ENCODE results near the gene OSBPL3. TPM values are rescaled to one million over a fixed set of nuclear protein-coding genes. Genes with fewer than 3 reads are reported as not detected.

Gene OSBPL3
- total RNA-seq, 1 experiment from 2014 or later = 8.6 TPM

DNA sequence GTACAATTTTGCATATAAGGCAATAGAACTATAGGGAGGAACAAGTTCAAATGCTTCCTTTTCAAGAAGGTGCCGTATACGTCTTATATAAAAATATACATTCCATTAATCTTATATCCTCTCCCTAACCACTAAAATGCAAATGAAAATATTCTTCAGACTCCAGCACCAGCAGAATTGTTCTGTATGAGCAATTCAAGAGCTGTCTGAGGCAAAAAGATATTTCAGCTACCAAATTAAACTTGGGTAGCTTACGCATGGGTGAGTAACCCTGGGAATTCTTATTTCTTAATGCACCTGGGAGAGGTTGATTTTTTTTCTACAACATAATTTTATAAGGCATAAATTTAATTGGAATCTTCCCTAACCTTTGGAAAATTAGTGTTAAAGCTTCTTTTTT is 180.5 kb downstream of the OSBPL3 start:
- Histone ChIP-seq H2BK5ac (ENCODE audit: insufficient read length, low read length) (no peak overlapping the region), H3K27ac (ENCODE audit: insufficient read length, low read depth, low read length) (no peak overlapping the region), H2BK15ac (ENCODE audit: low read depth, low read length) (no peak overlapping the region), H3K27me3 (ENCODE audit: insufficient read depth, low read length) (no peaks in the 10 kb centered on the region), H3K9me3 (ENCODE audit: control insufficient read depth, low read depth, low read length) (no peaks in the 10 kb centered on the region), H3K23me2 (ENCODE audit: insufficient read length, low read depth, low read length, poor library complexity, severe bottlenecking) (no peaks in the 10 kb centered on the region), H3K79me2 (ENCODE audit: insufficient read depth, low read length) (no peaks in the 10 kb centered on the region), H3K4me2 (ENCODE audit: insufficient read depth, insufficient read length, low read length) (no peak overlapping the region), H2AFZ (ENCODE audit: low read length) (no peak overlapping the region), H3K14ac (ENCODE audit: insufficient read depth, low read length) (no peak overlapping the region), H3K9ac (ENCODE audit: extremely low read depth, insufficient read length, low read length) (no peak overlapping the region), H2BK20ac (ENCODE audit: low read depth, low read length, poor library complexity, severe bottlenecking) (no peak overlapping the region), H3K4me1 (ENCODE audit: insufficient read depth, low read length) (no peaks in the 10 kb centered on the region; the same call in 1 of the 2 replicates), H4K91ac (ENCODE audit: insufficient read length, low read depth, low read length) (no peak overlapping the region), H3T11ph (ENCODE audit: low read length) (no peak overlapping the region), H2BK120ac (ENCODE audit: low read depth, low read length, poor library complexity, severe bottlenecking) (no peak overlapping the region), H4K8ac (replicated peaks; ENCODE audit: insufficient read length, low read depth, low read length) (no peak overlapping the region), H4K20me1 (ENCODE audit: control insufficient read depth, insufficient read depth, insufficient read length) (no peaks in the 10 kb centered on the region), H3K79me1 (ENCODE audit: insufficient read depth, low read depth, low read length, poor library complexity, severe bottlenecking) (no peaks in the 10 kb centered on the region), H3K4ac (ENCODE audit: low read depth, low read length) (no peak overlapping the region), H2AK5ac (ENCODE audit: insufficient read length, low read length) (no peak overlapping the region), H3K56ac (ENCODE audit: insufficient read length, low read depth, low read length) (no peak overlapping the region), H2BK12ac (ENCODE audit: insufficient read length, low read depth, low read length) (no peak overlapping the region), H4K5ac (ENCODE audit: insufficient read length, low read depth, low read length) (no peak overlapping the region), H3K18ac (ENCODE audit: insufficient read length, low read depth, low read length) (no peak overlapping the region), H3K23ac (ENCODE audit: insufficient read length, low read depth, low read length) (no peak overlapping the region)
- Mint-ChIP-seq H3K4me3 (no peak overlapping the region), H3K27me3 (ENCODE audit: low read depth) (no peaks in the 10 kb centered on the region), H3K4me1 (peaks cover 8 to 16% of the 10 kb centered on the region in 2 experiments), H3K27ac (no peak overlapping the region), H3K9me3 (peaks cover 0 to 4% of the 10 kb centered on the region in 2 experiments; a peak in 4 of 5 replicates), H3K36me3 (ENCODE audit: insufficient read depth in 1 of 3, low read depth in 3 of 3) (peaks cover 20 to 27% (median 23%) of the 10 kb centered on the region in 3 experiments)
- TF ChIP-seq, protein P1, sequence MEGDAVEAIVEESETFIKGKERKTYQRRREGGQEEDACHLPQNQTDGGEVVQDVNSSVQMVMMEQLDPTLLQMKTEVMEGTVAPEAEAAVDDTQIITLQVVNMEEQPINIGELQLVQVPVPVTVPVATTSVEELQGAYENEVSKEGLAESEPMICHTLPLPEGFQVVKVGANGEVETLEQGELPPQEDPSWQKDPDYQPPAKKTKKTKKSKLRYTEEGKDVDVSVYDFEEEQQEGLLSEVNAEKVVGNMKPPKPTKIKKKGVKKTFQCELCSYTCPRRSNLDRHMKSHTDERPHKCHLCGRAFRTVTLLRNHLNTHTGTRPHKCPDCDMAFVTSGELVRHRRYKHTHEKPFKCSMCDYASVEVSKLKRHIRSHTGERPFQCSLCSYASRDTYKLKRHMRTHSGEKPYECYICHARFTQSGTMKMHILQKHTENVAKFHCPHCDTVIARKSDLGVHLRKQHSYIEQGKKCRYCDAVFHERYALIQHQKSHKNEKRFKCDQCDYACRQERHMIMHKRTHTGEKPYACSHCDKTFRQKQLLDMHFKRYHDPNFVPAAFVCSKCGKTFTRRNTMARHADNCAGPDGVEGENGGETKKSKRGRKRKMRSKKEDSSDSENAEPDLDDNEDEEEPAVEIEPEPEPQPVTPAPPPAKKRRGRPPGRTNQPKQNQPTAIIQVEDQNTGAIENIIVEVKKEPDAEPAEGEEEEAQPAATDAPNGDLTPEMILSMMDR (conservative IDR thresholded peaks at IDR 0.05) = no peak
- 100% methylated on average over 2 of the region's 3 CpGs for WGBS (ENCODE audit: extremely low coverage, insufficient read length, low lambda C conversion rate)
- DNase-seq = no peak

Measured in H9 (cell line).